GM19193 (cell line): Measurements from ENCODE around the gene MOK.

Experiments
- POLR2A ChIP-seq: IDR thresholded peaks from 4 replicates; pipeline ENCODE4 v1.6.1; 2011; ENCODE audit not compliant: insufficient read depth, insufficient read length; ENCODE audit errors: extremely low read depth

The MOK gene

DNA sequence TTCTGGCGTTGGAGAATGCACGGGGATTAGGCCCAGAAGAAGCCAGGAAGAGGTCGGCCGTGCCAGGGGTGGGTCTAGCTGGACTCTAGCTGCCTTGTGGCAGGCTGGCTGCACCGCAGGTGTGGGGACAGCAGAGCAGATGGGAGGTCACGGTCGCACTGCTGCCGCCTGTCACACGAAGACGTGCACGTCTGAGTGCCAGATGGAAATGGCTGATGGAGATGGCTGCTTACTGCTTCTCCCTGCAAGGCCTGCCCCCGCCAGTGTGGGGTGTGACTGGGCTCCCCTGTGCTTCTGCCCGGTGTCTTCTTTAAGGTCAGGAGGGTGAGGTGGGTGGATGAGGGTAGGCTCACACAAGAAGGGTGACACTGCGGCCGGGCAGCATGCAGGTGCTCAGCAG is 79.0 kb downstream of the MOK start:
- no peak for TF ChIP-seq POLR2A

DNA sequence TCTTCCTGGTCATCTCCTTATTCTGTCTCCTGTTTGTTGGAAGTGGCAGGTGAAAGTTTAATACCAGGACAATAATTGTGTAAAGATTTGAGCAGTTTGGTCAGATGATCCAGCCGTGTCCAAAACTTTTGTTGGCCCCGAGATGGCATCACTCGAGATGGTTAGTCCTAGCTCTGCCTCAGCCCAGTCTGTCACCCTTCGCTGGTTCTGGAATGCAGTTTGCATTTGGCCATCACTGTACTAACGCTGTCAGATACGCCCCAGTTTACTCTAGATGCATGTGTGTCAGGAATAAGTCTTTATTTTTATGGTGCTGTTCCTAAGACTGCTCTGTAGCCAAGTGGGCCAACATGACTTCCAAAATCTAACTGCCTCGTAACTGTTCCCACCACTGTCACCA is 79.6 kb downstream of the MOK start:
- TF ChIP-seq POLR2A = no peak

DNA sequence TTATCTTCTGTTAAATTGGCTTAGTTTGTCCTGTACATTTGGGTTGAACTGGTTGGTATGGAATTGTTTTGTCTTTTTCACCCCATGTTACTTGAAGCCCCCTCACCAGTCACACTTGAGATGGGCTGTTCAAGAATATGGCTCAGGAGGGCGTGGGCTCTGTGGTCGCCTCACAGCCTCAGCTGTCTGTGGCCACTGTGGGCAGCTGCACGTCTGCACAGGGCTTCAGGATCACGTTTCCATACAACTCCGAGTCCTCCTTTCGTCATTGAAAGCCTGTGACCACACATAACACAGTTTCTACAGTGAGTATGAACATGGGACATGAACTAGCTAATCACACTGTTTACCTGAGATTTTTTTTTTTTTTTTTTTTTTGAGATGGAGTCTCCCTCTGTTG is 81.3 kb downstream of the MOK start:
- TF ChIP-seq POLR2A = no peak

DNA sequence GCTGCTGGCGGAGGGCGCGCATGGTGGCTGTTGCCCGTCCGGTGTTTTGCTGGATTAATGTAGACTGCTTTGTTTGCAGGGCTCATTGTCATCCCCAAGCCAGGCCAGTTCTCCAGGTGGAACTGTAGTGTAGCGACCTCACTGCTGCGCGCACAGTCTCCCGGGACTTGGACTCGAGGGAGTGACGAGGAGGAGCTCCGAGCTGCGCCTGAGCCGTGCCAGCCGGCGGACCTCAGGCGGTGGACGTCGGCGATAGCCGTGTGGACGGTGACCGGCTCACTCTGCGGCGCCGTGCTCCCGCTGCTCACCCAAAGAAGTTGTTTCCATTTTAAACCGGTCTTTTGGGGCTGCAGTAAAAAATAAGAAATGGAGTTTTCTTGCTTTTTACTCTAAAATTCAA is 82.2 kb downstream of the MOK start:
- no peak for TF ChIP-seq POLR2A

DNA sequence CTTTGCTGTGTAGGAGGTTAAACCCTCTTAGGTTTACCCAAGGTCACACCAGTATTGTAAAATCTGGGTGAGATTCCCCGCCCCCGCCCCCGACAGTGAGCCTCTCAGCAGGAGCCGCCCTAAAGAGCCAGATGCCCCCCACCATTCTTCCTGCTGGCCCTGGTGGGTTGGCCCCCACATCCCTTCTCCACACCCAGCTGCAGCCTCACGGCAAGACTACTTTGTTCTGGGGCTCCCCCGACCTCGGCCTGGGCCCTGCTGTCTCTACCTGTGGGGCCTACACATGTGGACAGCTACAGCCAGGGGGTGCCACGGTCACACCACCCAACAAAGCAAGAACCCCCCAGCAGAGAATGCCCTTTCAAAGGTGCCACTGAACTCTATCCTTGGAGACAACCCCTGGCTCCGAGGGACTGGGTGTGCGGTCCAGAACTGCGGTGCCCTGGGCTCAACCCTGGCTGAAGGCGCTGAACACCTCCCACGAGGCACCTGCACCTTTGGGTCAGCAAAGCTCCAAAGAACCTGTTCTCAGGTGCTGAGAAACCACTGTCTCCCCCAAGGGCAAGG is 82.9 kb downstream of the MOK start:
- no peak for TF ChIP-seq POLR2A

DNA sequence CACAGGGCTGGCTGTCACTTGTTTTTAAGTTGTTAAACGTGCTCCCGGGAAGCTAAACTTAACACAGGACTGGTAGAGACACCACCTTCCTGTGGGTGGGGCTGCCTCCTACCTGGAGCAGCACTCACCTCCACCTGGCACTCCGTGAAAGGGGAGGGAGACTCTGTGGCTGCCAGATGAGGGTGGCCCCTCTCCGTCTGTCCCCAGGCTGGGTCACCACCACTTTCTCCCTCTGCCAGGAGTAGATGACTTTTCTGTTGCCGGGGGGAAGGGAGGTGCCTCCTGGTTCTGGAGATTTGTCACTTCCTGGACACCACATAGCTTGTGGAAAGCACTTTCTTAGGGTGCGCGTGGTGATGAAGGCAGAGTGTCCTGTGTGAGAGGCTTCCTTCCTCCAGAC is 83.9 kb downstream of the MOK start:
- TF ChIP-seq POLR2A = no peak

DNA sequence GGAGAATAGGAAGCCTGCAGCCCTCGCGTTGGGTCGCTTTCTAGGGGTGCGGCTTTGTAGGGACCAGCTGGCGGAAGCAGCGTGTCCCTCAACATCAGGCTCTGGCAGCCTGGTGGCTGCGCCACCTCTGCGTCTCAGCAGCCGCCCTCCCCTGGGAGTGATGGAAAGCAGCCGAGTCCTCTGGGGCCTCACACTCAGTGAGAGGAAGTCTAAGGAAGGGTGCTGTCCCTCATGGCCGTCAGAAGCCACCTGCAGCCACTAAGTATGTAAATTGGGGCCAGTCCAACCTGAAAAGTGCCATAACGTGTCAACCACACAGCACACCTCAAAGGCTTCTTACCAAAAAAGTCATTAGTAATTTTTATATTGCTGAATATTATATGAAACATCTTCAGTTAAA is 84.9 kb downstream of the MOK start:
- TF ChIP-seq POLR2A = no peak

DNA sequence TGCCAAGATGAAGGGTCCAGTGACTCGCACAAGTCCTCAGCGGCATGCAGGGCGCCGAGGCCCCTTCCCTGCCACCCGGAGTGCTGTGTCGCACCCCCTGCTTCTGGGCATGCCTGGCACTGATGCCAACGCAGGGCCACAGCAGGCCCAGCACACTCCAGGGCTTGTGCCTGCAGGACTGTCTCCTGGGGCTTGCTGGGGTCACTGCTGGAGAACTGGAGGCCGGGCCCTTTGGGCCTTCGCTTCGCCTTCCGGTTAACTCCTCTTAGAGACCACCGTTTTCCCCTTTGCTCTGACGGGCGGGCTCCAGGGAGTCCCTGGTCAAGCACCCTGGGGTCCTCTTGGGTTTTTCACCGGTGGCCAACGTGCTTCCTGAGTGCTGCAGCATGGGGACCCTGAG is 85.6 kb downstream of the MOK start:
- TF ChIP-seq POLR2A = no peak

DNA sequence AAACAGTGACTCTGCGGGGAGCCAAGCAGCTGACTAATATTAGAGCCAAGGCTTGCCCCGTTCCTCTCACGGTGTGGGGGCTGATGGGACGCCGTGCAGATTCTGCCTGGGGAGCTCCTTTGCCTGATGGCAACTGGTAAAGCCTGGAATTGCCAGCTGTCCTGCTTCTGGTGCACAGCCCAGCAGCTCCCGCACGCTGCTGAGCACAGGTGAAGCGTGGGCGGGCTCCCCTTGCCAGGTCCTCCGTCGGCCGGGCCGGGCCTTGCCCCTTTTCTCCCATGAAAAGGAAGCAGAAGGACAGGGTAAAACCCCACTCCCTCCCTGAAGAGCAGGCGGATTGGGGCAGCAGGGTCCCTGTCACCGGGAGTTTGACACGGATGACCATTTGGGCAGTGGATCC is 86.3 kb downstream of the MOK start:
- TF ChIP-seq POLR2A = no peak

DNA sequence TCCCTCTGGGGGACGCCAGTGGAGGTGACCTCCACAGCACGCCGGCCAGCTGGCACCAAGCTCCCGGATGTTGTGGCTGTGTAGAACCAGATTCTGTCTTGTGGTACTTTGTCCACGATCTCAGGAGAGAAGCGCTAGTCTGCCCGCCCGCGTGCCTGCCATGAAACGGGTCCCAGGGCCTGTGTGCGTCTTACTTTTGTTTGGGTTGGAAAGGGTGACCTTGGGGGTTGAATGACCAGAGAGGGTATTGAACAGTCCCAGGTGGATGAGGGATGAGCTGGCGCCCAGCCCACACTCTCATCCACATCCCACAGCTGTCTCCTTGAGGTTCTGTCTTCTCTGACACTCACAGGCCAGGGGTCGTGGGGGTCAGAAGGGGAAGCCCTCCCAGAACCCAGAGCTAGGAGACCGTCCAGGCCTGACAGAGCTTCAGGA is 87.0 kb downstream of the MOK start:
- no peak for TF ChIP-seq POLR2A

DNA sequence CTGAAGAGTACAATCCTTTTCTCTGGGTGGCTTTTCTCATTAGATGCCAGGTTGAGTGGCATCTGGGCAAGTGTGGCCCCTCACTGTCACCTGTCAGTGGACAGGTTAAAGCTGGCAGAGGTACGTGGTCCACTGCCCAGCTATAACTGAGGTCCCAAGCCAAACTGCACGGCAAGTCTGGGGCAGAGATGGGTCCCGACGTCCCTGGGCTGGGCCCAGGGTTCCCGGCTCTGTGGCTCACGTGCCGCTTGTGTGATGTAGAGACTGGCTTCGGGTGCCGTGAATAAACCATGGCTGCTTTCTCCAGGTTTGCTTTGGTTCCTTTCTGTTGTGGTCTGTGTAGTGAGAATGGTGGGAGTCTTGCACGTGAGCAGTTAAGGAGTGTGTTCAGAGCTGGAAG is 87.6 kb downstream of the MOK start:
- TF ChIP-seq POLR2A = no peak

DNA sequence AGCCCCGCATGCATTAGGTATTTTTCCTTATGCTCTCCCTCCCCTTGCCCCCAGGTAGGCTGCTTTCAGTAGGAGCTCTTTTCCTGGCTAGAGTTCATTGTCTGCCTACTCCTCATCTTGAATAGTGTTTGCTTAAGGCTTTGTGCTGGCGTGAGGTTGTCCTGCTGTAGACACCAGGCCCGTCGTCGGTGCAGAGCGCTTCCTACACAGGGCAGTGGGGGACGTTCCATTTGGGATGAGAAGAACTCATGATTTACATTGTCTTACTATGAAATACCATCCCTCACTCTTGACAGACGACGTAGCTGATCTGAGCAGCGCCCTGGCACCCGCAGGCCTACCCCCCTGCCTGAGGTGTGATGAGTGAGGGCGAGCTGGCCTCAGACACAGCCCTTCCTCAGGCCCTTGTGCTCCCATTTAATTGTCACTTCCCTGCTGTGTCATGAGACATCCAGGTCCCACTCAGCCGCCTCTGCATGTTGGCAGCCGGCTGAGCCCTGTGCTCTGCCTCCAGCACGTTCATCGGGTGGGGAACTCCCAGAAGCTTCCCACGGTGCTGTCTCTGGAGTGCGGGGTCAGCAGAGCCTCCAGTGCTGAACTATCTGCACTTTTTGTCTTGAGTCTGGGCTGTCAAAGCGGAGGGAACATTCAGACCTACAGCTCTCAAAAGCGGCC is 89.3 kb downstream of the MOK start:
- no peak for TF ChIP-seq POLR2A

DNA sequence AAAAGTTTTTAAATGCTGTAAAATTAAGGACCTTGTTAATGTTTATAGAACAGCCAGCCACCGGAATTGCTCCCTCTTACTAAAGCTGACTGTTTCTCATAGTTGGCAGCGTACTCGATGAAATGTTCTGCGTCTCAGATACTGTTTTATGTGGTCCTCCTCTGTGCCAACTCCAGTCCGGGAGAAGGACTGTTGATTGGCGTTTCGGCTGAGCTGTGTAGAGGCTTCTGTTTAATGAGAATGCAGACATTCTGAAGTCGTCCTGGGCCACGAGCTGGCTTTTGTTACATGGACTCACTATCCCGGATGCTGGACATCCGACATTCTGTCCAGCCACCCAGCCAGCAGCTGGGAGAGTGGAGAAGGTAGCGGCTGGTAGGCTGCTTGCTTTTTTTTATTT is 89.9 kb downstream of the MOK start:
- TF ChIP-seq POLR2A = no peak

DNA sequence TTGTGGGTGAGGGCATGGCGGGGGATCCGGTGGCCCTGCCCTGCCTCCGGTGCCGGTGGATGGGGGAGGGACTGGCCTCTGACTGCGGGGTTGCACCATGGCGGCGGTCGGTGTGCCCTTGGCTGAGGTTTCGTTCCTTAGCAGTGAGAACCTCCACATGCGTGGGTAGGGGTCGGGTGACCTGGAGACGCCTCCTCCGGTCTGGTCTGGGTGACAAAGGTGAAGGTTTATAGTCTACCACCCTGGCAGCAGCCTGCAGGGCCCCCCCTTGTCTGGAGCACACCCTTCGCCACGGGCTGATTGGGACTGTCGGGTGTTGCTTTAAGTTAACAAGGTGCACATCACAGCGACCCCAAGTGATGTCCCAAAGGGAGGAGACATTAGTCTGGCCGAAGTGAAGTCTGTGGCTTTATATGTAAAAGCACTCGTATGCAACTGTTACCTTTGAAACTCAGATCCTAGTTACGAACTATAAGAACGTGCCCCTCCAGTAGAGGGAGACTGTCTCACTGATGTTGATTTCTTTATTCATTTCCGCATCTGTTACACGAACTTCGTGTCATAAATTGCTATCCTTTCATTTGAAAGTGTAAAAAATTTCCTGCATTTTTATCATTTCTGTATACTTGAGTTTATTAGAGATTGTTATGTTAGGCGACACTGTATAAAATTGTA is 90.8 kb downstream of the MOK start:
- TF ChIP-seq POLR2A = no peak

DNA sequence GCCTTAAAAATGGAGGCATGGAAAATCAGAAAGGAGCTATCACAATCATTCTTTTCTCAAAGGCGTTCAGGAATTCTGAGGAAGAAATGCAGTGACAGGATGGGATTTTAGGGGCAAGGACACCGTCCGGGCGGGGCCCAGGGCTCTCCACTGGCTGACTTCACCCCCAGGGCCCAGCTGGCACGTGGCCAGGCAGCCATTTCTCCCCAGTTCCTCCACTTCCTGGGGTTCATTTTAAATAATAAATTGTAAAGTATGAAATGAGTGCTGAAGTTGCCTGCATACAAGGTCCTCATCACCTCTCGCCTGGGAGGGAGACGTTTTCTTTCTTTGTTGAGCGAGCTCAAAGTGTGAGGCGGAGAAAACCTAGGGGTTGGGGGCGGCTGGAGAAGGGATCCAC is 91.5 kb downstream of the MOK start:
- TF ChIP-seq POLR2A = no peak

DNA sequence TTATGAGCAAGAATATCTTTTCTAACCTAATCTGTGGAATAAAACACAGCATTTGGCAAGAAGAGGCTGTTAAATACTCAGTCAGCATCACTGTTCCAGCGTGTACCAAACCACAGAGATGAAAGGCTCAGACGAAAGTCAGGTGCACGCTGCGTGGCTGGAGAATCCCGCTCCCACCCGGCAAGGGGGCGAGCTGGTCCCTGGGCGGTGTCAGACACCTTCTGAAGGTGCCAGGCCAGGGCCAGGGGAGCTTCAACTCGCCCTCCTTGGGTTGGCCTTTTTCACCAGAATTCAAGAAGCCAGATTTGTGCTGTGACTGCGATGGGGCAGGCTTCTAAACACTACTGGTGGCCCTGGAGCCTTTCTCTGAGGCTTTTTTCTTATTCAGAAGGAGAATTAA is 92.1 kb downstream of the MOK start:
- TF ChIP-seq POLR2A = no peak
